Activated T-cell treated with anti-CD3 and anti-CD28 coated beads, Interleukin-2, amount 50 U/mL, for 24 hours (primary cell): ENCODE data around the gene HOXD9.

ENCODE experiments used
- DNase-seq: peaks from one replicate; pipeline ENCODE4 v3.0.0-alpha.2; 2020
- H3K27ac Mint-ChIP-seq: 2 replicates; pipeline ENCODE4 v1.8.0; 2020; ENCODE audit warnings: mild to moderate bottlenecking, mixed read lengths
- H3K27me3 Mint-ChIP-seq: 2 replicates; pipeline ENCODE4 v1.8.0; 2020; ENCODE audit warnings: mixed read lengths
- H3K36me3 Mint-ChIP-seq: 2 replicates; pipeline ENCODE4 v1.8.0; 2020; ENCODE audit warnings: low read depth, mixed read lengths
- H3K4me1 Mint-ChIP-seq: 2 replicates; pipeline ENCODE4 v1.8.0; 2020; ENCODE audit warnings: low read depth, mixed read lengths
- H3K4me3 Mint-ChIP-seq: 2 replicates; pipeline ENCODE4 v1.8.0; 2020; ENCODE audit warnings: mild to moderate bottlenecking, moderate library complexity, mixed read lengths
- H3K9me3 Mint-ChIP-seq: 2 replicates; pipeline ENCODE4 v1.8.0; 2020; ENCODE audit warnings: mixed read lengths

Gene HOXD9

DNA sequence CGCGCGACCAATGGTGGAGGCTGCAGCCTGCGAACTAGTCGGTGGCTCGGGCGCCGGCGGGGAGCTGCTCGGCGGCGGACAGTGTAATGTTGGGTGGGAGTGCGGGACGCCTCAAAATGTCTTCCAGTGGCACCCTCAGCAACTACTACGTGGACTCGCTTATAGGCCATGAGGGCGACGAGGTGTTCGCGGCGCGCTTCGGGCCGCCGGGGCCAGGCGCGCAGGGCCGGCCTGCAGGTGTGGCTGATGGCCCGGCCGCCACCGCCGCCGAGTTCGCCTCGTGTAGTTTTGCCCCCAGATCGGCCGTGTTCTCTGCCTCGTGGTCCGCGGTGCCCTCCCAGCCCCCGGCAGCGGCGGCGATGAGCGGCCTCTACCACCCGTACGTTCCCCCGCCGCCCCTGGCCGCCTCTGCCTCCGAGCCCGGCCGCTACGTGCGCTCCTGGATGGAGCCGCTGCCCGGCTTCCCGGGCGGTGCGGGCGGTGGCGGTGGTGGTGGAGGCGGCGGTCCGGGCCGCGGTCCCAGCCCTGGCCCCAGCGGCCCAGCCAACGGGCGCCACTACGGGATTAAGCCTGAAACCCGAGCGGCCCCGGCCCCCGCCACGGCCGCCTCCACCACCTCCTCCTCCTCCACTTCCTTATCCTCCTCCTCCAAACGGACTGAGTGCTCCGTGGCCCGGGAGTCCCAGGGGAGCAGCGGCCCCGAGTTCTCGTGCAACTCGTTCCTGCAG is at the start of gene HOXD9:
Gene HOXD9 (plus strand): TSS at position 37 of the 728 bp plus-strand sequence. CDS start 50 bp downstream, at position 87.
- peaks cover 3% of the 10 kb centered on the region for H3K9me3 Mint-ChIP-seq
- H3K36me3 Mint-ChIP-seq, result no peaks in the 10 kb centered on the region
- DNase-seq, result no peak
- H3K27me3 Mint-ChIP-seq, result peaks cover 92% of the 10 kb centered on the region
- peak within 1 kb of the TSS; percentile 43 for H3K4me3 Mint-ChIP-seq
- H3K4me1 Mint-ChIP-seq, result peaks cover 13% of the 10 kb centered on the region
- H3K27ac Mint-ChIP-seq, result peak within 1 kb of the TSS; percentile 74

- Mint-ChIP-seq H3K27me3 (peaks cover 95% of the 10 kb centered on the region), H3K36me3 (no peaks in the 10 kb centered on the region), H3K9me3 (peaks cover 8% of the 10 kb centered on the region), H3K4me3 (no peak overlapping the region), H3K27ac (no peak overlapping the region), H3K4me1 (peaks cover 7% of the 10 kb centered on the region)
- DNase-seq, result no peak
Measured at GRCh38 chr2:176072951-176073904, 49.3 kb upstream of the HOXD9 start.

DNA sequence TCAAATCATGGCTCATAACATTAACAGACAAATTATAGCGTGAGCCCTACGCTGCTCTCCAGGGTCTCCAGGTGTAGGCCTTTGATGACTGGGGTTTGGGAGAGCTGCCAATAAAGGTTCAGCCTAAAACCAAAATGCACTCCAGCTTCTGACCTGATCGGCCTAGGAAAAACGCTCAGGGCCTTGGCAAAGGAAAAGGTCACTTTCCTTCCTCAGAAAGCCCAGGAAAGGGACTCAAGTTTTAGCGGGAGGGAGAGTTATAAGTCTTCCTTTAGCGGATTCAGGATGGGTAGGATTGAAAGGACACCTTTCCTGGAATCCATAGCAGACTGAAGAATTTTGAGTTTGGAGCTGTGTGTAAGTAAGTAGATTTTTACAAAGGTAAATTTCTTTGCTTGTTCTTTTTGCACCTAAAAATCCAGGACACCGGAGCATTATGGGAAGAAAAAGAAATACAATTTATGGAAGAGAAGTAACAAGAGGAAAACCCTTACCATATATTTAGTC is 47.5 kb upstream of the HOXD9 start:
- Mint-ChIP-seq H3K36me3 (peaks cover 6% of the 10 kb centered on the region), H3K27me3 (peaks cover 92% of the 10 kb centered on the region), H3K27ac (no peak overlapping the region), H3K9me3 (peaks cover 14% of the 10 kb centered on the region), H3K4me3 (no peak overlapping the region), H3K4me1 (peaks cover 8% of the 10 kb centered on the region)
- DNase-seq, result no peak

DNA sequence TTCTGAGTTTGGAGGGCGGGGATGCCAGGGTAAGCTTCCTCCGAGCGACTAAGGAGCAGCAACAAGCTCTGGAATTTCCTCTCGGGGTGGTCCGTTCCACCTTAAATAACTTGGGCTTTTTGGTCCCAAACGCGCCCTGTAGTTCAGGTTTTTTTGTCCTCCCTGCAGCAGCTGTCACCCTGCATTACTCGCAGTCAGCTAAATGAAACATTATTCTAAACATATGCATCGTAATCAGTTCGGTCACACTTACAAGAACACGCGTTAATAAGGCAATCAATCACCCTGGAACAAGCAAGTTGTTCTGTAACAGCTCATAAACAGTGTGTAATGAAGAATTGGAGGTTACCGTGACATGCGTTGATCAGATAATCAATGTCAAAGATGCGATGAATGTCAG is 47.0 kb upstream of the HOXD9 start:
- peaks cover 6% of the 10 kb centered on the region for H3K36me3 Mint-ChIP-seq
- H3K9me3 Mint-ChIP-seq, result peaks cover 14% of the 10 kb centered on the region
- peaks cover 8% of the 10 kb centered on the region for H3K4me1 Mint-ChIP-seq
- H3K4me3 Mint-ChIP-seq, result no peak overlapping the region
- H3K27me3 Mint-ChIP-seq, result peaks cover 89% of the 10 kb centered on the region
- no peak for DNase-seq
- no peak overlapping the region for H3K27ac Mint-ChIP-seq

DNA sequence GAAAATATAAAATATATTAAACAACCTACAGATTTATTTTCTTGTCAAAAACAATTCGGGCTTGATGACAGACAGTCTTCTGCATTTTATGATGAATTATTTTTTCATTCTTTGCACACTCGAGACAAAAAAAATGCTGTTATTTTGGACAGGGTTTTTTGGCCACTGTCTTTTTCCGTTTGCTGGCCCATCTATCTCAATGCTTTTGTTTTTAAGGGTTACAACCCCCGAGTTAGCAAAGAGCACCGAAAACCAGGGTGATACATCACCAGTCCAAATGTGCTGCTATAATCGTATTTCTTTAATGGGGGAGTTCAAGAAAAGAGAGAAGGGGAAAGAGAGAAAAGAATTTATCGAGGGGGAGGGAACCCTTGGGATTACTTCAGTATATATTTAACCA is 46.5 kb upstream of the HOXD9 start:
- no peak overlapping the region for H3K27ac Mint-ChIP-seq
- H3K27me3 Mint-ChIP-seq, result peaks cover 89% of the 10 kb centered on the region
- peaks cover 6% of the 10 kb centered on the region for H3K36me3 Mint-ChIP-seq
- H3K9me3 Mint-ChIP-seq, result peaks cover 15% of the 10 kb centered on the region
- no peak for DNase-seq
- H3K4me3 Mint-ChIP-seq, result no peak overlapping the region
- H3K4me1 Mint-ChIP-seq, result peaks cover 13% of the 10 kb centered on the region

DNA sequence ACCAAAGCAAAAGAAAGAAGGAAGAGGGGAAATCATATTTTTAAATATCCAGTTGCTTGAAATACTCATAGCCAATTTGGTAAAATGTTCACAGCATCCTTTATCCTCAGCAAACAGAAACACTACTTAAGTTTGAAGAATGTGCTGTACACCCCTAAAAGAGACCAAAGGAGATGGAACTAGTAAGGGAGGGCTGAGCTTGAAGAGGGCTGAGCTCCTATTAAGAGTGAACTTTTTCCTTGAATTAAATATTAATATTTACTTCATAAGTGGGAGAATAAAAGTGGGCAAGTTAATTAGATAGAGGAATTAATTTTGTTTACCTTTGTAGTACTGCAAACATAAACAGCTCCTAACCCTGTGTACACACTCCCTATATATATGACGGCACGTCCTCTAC is 45.7 kb upstream of the HOXD9 start:
- H3K4me3 Mint-ChIP-seq, result no peak overlapping the region
- DNase-seq, result no peak
- peaks cover 6% of the 10 kb centered on the region for H3K36me3 Mint-ChIP-seq
- no peak overlapping the region for H3K27ac Mint-ChIP-seq
- H3K4me1 Mint-ChIP-seq, result peaks cover 18% of the 10 kb centered on the region
- peaks cover 89% of the 10 kb centered on the region for H3K27me3 Mint-ChIP-seq
- peaks cover 19% of the 10 kb centered on the region for H3K9me3 Mint-ChIP-seq

DNA sequence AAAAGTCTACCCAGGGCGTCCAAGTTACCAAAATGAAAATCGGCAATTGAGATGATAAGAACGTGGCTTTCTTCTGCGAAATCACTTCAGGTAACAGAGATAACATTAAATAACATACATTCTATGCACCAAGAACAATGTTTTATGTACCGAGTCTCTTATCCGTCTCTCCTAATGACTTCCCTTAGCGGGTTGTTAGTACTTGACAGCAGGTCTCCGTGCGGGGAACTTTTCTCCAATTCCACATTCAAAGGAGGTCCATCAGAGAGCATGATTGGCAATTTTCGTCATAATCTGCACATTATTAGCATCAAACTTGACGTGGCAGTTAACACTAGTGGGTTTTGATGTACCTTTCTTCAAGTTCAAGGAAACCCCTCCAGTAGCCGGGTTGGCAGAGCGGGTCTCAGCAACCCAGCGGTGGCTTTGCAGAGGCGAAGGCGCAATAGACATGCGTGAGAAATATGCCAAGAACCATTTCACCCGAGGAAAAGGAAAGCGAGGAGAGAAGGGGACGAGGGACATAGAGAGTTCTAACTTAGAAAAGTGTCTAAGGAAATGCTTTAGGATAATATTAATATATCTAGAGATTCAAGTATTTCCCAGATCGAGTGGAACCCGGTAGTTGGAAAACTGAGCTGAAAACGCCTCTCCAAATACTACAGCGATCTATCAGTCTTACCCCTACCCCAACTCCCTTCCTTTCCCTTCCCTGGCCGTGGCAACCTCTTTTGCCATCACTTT is 43.8 kb upstream of the HOXD9 start:
- Mint-ChIP-seq H3K4me1 (peaks cover 18% of the 10 kb centered on the region), H3K9me3 (peaks cover 21% of the 10 kb centered on the region), H3K27me3 (peaks cover 89% of the 10 kb centered on the region), H3K27ac (peak overlapping the region; percentile 80), H3K4me3 (peak overlapping the region; percentile 43), H3K36me3 (peaks cover 9% of the 10 kb centered on the region)
- no peak for DNase-seq

DNA sequence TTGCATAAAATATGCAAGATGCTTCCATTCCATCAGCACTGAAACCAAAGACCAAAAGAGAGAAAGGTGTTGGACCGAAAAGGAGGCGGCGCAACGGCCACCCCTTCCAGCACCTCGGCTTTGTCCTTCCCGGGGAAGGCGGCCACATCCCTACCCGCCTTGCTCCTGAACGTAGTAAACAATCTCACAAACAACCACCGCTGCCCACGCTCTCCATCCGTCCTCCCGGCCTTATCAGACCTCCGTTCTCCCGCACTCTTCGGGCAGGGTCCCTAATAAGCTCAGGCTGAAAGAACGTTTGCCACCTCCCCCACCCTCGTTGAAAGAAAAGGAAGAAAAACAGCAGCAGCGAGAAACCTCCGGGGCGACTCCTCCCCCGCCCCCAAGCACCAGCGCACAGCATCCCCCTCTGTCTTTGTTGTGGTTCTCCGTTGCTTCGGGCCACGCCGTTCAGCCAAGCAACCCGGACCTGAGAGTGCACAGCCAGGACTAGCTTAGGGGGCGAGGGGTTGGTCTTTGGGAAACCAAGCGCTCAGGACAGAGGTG is 43.2 kb upstream of the HOXD9 start:
- Mint-ChIP-seq H3K9me3 (peaks cover 24% of the 10 kb centered on the region), H3K27me3 (peaks cover 89% of the 10 kb centered on the region), H3K27ac (peak overlapping the region; percentile 80), H3K36me3 (peaks cover 9% of the 10 kb centered on the region), H3K4me1 (peaks cover 18% of the 10 kb centered on the region), H3K4me3 (peak overlapping the region; percentile 43)
- DNase-seq, result no peak

GRCh38 chr2:176079831-176080539 is 42.5 kb upstream of the HOXD9 start:
- peaks cover 18% of the 10 kb centered on the region for H3K4me1 Mint-ChIP-seq
- peaks cover 24% of the 10 kb centered on the region for H3K9me3 Mint-ChIP-seq
- H3K4me3 Mint-ChIP-seq, result peak overlapping the region; percentile 43
- peaks cover 89% of the 10 kb centered on the region for H3K27me3 Mint-ChIP-seq
- no peak for DNase-seq
- H3K36me3 Mint-ChIP-seq, result peaks cover 9% of the 10 kb centered on the region
- peak overlapping the region; percentile 80 for H3K27ac Mint-ChIP-seq

DNA sequence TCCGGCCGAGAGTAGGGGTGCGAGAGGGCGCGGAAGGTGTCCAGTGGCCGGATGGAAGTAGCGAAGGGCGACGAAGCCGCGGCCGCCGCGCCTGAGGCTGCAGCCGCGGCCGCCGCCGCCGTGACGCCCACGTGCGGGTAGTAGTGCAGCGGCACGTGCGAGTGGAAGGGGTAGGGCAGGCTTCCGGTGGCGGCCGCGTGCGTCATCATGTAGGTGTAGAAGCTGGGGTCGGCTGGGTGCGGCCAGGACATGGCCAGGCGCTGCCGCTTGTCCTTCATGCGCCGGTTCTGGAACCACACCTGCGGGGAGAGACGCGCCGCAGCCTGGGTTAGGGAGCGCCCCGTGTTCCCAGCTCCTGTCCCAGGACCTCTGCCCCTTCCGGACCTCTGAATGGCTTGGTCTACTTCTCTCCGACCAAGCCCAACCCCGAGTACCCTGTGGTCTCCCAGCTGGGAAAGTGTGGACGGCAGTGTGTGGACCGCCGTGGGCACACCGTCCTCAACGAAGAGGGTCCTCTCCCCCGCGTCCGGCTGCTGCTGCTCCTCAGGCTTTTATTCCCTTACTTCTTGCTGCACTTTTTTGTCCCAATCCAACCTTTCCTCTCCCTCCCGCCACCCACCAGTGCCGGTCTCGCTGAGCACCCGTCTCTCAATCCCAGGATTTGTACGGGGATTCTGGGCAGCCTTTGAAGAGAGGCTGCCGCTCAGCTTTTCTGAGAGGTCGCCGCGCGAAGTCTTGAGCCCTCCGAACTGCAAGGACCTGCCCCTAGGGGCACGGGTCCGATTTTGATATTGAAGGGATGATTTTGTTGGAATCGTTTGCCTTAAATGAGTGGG is 41.8 kb upstream of the HOXD9 start:
- Mint-ChIP-seq H3K36me3 (peaks cover 9% of the 10 kb centered on the region), H3K4me3 (peak overlapping the region; percentile 27), H3K9me3 (peaks cover 21% of the 10 kb centered on the region), H3K27ac (peak overlapping the region; percentile 81), H3K4me1 (peaks cover 18% of the 10 kb centered on the region), H3K27me3 (peaks cover 89% of the 10 kb centered on the region)
- peak; percentile 30 for DNase-seq

DNA sequence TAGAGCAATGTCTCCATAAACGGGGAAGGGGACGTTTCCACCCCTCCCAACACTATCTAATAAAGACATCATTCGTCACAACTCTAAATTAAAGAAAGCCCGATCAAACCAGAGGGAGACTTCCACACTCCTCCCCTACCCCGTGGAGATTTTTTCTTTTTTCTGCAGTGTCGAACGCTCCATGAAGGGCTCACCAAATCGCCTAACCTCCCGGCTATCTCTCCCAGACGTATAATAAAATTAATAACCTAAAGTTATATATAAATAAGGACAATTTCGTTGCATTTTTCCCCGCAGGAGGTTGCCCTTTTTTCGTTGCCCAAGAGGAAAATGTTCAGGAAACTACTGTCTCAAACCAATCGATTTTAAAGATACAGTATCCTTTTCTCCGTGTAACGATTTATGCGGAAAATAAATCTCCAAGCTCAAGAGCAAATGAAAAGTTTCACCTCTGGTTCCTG is 41.1 kb upstream of the HOXD9 start:
- Mint-ChIP-seq H3K9me3 (peaks cover 19% of the 10 kb centered on the region), H3K27me3 (peaks cover 89% of the 10 kb centered on the region), H3K4me1 (peaks cover 18% of the 10 kb centered on the region), H3K27ac (peak overlapping the region; percentile 81), H3K4me3 (peak overlapping the region; percentile 27), H3K36me3 (peaks cover 9% of the 10 kb centered on the region)
- DNase-seq, result no peak

GRCh38 chr2:176081837-176082524 is 40.5 kb upstream of the HOXD9 start:
- Mint-ChIP-seq H3K4me3 (no peak overlapping the region), H3K36me3 (peaks cover 9% of the 10 kb centered on the region), H3K9me3 (peaks cover 17% of the 10 kb centered on the region), H3K4me1 (peaks cover 18% of the 10 kb centered on the region), H3K27ac (peak overlapping the region; percentile 81), H3K27me3 (peaks cover 90% of the 10 kb centered on the region)
- peak; percentile 39 for DNase-seq
